Fibroblast of skin of scalp (primary cell): ENCODE measurements around the gene ADM2.
"Not testable (repeated sequence)": the region's sequence is repeated elsewhere in the genome, so short reads cannot be mapped to it uniquely, and the experiment has no call there.

Experiments used
- DNase-seq: peaks from one replicate; pipeline ENCODE4 v3.0.0-alpha.2; 2013

ADM2 gene

DNA sequence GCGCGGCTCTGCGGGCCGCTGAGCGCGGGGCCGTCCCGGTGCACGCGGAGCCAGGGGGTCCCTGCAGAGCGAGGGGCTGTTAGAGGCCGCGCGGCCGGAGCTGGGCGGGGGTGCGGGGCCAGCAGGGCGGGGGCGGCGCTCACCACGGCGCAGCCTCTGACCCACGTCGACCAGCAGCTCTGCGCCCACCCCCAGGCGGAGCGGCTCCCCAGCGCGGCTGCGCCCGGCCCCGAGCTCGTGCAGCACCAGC lies 44.4 kb downstream of the ADM2 start:
- DNase-seq, result no peak

DNA sequence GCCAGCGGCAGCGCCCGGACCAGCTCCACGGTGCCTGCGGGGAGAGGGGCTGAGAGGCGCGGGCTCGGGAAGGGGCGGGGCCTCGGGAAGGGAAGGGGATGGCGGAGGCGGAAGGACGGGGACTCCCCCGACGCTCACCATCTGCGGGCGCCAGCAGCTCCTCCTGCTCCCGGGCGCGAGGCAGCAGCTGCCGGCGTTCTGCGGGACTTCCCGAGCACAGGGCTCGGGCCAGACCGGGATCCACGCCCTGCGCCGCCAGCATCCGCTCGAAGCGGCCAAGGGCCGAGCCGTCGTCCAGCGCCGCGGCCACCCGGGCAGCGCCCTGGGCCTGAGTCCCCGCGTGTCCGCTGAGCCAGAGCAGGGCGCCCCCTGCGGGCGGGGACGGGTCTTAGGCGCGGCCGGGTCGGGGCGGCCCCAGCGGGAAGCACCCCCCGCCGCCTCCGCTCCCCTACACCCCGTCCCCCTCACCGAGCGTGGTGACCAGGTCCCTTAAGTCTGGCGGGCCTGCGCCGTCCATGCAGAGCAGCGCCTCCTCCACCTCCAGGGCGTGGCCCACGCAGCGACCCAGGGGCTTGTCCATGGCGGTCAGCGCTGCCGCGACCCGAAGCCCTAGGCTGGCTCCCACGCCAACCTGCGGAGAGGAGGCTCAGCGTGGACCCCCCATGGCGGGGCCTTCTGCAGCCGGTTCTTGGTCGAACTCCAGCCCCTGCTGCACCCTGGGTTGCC lies 44.9 kb downstream of the ADM2 start:
- peak; percentile 79 for DNase-seq

DNA sequence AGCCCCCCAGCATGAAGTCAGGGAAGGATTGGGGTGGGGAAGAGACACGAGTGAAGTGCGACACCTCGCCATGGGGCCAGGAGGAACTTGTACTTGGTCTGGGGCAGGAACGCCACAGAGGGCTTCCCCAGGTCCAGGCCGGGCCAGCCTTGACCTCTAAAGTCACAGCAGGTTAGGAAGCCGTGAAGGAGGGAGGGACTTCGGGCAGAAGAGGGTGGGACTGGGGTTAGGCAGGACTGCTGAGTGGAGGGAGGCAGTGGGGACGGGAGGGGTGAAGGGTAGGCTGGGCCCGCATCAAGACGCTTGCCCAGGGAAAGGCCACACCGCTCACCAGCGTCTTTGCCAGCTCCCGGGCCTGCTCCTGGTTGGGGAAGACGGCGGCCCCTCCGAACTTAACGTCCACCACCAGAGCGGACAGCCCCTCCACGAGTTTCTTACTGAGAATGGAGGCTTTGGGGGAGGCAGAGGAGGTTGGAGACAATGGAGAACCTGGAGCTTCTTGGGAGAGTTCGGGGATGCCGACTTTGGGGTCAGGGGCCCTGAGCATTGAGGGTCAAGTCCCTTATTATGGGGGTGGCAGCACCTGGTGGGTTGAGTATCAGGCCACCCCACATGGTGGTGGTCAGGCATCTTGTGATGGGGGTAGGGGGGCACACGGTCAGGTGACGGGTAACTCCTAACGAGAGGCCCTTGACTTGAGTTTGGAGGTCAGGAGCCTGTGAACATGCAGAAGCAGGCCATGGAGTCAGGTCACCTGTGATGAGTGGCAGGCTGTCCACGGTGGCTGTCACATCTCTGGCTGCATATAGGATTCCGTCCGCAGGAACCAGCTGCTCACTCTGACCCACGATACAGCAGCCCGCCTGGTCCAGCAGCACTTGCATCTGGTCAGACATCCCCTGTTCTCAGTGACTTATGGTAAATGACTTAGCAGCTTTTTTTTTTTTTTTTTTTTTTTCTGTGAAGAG lies 45.8 kb downstream of the ADM2 start:
- no peak for DNase-seq

DNA sequence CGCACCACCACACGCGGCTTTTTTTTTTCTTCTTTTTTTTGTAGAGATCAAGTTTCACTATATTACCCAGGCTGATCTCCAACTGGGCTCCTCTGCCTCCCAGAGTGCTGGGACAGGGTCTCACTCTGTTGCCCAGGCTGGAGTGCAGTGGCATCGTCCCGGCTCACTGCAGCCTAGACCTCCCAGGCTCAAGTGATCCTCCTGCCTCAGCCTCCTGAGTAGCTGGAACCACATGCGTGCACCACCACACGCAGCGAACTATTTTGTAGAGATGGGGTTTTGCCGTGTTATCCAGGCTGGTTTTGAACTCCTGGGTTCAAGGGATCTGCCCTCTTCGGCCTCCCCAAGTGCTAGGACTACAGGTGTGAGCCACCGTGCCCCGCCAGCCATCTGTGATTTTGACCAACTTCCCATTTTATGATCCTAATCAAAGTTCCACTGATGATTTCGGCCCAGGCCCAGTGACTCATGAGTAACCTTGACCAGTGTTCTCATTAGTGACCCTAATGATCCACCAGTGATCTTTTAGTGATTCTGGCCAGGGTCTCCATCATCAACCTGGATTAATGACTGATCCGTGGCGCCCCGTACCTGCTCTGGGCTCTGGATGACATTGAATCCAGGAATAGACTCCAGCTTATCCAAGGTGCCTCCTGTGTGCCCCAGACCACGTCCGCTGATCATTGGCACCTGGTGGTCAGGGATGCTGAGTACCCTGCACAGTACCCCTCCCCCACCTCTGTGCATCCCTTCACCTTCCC lies 46.8 kb downstream of the ADM2 start:
- no peak for DNase-seq

- DNase-seq, result no peak
Observed at GRCh38 chr22:50528682-50529415, 47.5 kb downstream of the ADM2 start.

GRCh38 chr22:50529416-50529896 lies 48.1 kb downstream of the ADM2 start:
- DNase-seq, result no peak

- peak; percentile 66 for DNase-seq
Observed at GRCh38 chr22:50529897-50530579, 48.7 kb downstream of the ADM2 start, which contains the start of gene TYMP. TSS of gene TYMP (minus strand) at chr22:50530012. CDS start at chr22:50529709, 303 bp downstream.

DNA sequence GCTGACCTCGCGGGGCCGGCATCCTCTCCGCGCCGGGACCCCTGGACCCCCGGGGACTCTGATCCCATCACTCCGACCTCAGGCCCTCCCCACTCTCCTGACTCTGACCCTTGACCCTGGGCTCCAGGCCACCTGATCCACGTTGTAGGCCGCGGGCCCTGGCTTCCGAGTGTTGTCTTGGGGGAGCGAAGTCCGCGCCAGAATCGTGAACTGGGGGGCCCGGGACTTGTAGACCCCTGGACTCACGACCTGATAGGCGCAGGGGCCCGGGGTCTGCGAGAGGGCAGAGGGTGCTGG lies 49.2 kb downstream of the ADM2 start:
- no peak for DNase-seq

DNA sequence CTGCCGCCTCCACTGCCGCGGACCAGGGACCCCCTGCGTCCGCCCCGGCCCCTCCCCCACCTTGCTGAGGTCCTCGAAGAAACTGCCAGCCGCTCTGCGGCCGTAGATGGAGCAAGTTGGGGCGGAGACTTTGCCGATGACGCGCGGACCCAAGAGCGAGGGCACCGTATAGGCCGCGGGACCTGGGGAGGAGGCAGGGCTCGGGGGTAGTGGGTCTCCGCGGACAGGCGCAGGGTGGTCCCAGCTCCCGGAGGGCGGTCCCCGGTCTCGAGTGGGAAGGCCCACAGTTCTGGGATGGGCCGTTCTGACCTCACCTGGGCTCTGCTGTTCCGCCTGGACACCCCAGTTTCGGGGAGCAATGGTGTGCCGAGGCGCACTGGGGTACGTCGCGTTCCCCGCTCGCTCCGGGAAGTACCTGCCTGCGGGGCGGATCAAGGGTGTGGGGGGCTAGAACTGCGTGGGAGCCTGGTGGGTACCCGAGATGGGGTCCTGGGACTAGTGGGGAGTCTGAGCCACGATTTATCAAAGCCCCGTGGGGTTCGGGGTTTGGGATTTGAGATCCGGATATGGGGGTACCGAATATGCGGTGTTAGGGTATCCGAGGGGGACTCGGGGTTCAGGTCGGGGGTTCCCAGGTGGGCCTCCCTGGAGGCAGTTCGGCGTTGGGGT lies 49.7 kb downstream of the ADM2 start:
- DNase-seq, result peak; percentile 75

DNA sequence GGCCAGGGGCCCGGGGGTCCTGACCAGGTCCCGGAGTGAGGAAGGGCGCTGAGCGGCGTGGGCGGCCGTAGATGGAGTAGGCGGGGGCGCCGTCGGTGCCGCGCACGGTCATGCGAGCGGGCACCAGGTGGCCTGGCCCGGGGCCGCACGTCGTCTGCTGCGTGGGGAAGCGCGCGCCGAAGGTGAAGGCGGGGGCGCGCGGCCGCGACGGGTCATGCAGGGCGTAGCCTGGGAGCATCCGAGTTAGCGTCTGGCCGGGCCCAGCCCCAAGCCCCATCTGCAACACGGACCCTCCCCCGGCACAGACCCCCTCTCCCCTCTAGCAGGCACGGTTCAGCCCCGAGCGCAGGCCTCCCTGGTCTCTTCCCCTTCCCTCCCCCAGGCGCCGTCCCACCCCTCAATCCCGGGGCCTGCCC lies 50.2 kb downstream of the ADM2 start:
- DNase-seq, result no peak

GRCh38 chr22:50531962-50532674 lies 50.8 kb downstream of the ADM2 start:
- DNase-seq, result peak; percentile 45

GRCh38 chr22:50532824-50533796 lies 51.8 kb downstream of the ADM2 start:
- no peak for DNase-seq

DNA sequence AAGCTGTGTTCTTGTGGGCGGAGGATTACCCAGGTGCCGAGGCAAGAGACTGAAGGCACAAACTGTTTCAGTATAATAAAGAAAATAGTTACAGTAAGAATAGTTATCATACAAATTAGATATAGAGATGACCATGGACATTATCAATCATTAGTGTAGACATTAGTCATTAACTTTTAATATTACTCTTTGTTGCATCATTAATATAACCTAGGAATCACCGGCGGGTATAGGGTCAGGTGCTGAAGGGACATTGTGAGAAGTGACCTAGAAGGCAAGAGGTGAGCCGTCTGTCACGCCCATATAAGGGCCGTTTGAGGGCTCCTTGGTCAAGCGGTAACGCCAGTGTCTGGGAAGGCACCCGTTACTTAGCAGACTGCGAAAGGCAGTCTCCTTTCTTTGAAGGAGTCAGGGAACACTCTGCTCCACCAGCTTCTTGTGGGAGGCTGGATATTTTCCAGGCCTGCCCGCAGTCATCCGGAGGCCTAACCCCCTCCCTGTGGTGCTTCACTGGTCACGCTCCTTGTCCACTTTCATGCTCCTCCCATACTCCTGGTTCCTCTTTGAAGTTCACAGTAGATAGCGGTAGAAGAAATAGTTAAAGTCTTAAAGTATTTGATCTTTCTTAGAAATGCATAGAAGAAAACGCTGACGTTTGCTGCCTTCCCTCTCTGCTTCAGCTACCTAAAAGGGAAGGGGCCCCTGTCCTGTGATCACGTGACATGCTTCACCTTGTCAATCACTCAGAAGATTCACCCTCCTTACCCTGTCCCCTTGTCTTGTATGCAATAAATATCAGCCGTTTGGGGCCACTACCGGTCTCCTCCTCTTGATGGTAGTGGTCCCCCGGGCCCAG lies 52.7 kb downstream of the ADM2 start:
- not testable (repeated sequence) for DNase-seq

GRCh38 chr22:50535113-50535512 lies 53.8 kb downstream of the ADM2 start:
- DNase-seq, result no peak
